ENCODE results near the gene KANK2. TPM values are rescaled to one million over a fixed set of nuclear protein-coding genes. Genes with fewer than 3 reads are reported as not detected.
"Not testable (repeated sequence)": the region's sequence is repeated elsewhere in the genome, so short reads cannot be mapped to it uniquely, and the experiment has no call there.

Gene KANK2
- total RNA-seq, 1 donor from 2014 or later = 23.0 TPM

DNA sequence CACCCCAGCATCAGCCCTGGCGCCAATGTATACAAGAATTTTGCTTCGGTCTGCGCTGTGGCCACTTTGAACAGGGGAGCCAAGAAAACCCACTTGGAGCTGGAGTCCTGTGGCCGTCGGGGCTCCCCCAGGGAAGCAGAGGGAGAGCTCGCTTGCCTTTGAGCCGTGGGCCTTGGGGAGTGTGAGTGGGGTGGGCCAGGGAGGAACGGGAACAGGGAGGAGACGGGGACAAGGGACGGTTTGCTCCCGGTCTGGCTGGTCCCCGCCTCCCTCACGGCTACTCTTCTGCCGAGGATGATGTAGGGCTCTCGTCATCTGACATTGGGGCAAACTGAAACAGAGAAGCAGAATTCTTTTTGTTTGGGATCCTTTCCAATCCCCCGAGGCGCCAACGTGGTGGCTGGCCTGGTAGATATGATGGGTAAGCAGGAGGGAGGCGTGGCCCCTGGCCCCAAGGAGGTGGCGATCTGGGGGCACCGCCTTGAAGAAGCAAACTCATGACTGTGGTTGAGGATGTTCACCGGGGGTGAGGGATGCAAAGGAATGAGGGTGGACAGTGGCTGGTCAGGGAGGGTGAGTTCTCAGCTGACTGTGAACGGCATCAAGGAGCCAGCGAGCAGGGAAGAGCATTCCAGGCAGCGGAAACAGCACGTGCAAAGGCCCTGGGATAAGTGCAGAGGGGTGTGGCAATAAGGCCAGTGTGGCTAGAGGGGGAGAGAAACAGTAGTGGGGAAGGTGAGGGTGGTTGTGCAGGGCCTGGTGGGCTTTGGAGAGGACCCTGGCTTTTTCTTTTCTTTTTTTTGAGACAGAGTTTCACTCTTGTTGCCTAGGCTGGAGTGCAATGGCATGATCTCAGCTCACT, 30.8 kb downstream of the KANK2 start:
- peaks cover 1% of the 10 kb centered on the region for H3K27me3 Mint-ChIP-seq (ENCODE audit: unreplicated experiment)
- peaks cover 6% of the 10 kb centered on the region for H3K36me3 Mint-ChIP-seq (ENCODE audit: unreplicated experiment)
- no peaks in the 10 kb centered on the region for H3K4me1 Mint-ChIP-seq (ENCODE audit: low read depth, unreplicated experiment)
- H3K9me3 Mint-ChIP-seq (ENCODE audit: unreplicated experiment) = peaks cover 1% of the 10 kb centered on the region
- H3K27ac Mint-ChIP-seq (ENCODE audit: unreplicated experiment) = no peak overlapping the region
- TF ChIP-seq, protein P1, sequence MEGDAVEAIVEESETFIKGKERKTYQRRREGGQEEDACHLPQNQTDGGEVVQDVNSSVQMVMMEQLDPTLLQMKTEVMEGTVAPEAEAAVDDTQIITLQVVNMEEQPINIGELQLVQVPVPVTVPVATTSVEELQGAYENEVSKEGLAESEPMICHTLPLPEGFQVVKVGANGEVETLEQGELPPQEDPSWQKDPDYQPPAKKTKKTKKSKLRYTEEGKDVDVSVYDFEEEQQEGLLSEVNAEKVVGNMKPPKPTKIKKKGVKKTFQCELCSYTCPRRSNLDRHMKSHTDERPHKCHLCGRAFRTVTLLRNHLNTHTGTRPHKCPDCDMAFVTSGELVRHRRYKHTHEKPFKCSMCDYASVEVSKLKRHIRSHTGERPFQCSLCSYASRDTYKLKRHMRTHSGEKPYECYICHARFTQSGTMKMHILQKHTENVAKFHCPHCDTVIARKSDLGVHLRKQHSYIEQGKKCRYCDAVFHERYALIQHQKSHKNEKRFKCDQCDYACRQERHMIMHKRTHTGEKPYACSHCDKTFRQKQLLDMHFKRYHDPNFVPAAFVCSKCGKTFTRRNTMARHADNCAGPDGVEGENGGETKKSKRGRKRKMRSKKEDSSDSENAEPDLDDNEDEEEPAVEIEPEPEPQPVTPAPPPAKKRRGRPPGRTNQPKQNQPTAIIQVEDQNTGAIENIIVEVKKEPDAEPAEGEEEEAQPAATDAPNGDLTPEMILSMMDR (IDR thresholded peaks at IDR 0.05; ENCODE audit: partially characterized antibody, unreplicated experiment) = no peak
- no peak for DNase-seq
- H3K4me3 Mint-ChIP-seq (ENCODE audit: unreplicated experiment) = no peak overlapping the region

DNA sequence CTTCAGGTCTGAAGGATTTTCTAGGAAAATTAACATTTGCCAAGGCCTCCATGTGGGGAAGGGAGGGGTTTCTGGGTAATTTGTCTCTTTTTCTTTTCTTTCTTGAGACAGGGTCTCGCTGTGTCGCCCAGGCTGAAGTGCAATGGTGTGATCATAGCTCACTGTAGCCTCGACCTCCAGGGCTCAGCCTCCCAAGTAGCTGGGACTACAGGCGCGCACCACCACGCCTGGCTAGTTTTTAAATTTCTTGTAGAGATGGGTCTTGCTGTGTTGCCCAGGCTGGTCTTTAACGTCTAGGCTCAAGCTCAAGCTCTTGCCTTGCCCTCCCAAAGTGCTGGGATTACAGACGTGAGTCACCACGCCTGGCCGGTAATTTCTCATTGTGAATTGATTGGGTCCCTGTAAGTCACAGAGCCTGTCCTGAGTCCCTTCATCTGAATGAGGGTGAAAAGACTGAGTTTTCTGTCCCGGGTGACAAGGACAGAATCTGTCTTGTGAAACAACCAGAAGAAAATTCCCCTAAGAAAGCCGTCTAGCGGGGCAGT, 31.8 kb downstream of the KANK2 start:
- no peak for DNase-seq
- peaks cover 6% of the 10 kb centered on the region for H3K36me3 Mint-ChIP-seq (ENCODE audit: unreplicated experiment)

DNA sequence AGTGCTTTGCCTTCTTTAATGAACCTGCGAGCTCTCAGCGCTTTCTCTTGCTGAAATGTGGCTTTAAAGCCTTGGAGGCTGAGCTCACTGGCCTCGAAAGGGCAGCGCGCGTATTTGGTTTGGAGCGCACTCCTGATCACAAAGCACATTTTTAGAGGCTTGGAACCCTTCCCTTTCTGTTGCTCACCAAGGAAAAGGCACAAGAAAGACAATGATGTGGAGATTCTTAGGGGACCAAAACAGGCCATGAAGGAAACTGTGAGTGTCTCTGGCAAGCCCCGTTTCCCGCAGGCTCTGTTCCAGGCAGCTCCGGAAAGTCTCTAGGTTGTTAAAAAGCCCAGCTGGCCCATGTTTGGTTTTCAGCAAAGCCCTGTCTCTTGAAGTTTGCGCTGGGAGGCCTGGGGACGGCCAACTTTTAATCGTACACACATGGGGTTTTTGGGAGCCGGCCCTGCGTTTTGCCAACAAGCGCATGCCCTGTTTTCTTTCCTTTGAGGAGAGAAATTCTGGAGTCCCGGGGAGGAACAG, 32.4 kb downstream of the KANK2 start:
- H3K36me3 Mint-ChIP-seq (ENCODE audit: unreplicated experiment) = peaks cover 6% of the 10 kb centered on the region
- no peak for DNase-seq
- no peak overlapping the region for H3K4me3 Mint-ChIP-seq (ENCODE audit: unreplicated experiment)
- TF ChIP-seq, protein P1 (IDR thresholded peaks at IDR 0.05; ENCODE audit: partially characterized antibody, unreplicated experiment) = no peak
- H3K4me1 Mint-ChIP-seq (ENCODE audit: low read depth, unreplicated experiment) = no peaks in the 10 kb centered on the region
- peaks cover 1% of the 10 kb centered on the region for H3K27me3 Mint-ChIP-seq (ENCODE audit: unreplicated experiment)
- no peak overlapping the region for H3K27ac Mint-ChIP-seq (ENCODE audit: unreplicated experiment)
- peaks cover 1% of the 10 kb centered on the region for H3K9me3 Mint-ChIP-seq (ENCODE audit: unreplicated experiment)

More for the DNA sequence above, 31.8 kb downstream of the KANK2 start:
- Mint-ChIP-seq H3K27ac (ENCODE audit: unreplicated experiment) (no peak overlapping the region), H3K9me3 (ENCODE audit: unreplicated experiment) (peaks cover 1% of the 10 kb centered on the region), H3K4me1 (ENCODE audit: low read depth, unreplicated experiment) (no peaks in the 10 kb centered on the region), H3K4me3 (ENCODE audit: unreplicated experiment) (no peak overlapping the region), H3K27me3 (ENCODE audit: unreplicated experiment) (peaks cover 1% of the 10 kb centered on the region)
- TF ChIP-seq, protein P1 (IDR thresholded peaks at IDR 0.05; ENCODE audit: partially characterized antibody, unreplicated experiment) = no peak

DNA sequence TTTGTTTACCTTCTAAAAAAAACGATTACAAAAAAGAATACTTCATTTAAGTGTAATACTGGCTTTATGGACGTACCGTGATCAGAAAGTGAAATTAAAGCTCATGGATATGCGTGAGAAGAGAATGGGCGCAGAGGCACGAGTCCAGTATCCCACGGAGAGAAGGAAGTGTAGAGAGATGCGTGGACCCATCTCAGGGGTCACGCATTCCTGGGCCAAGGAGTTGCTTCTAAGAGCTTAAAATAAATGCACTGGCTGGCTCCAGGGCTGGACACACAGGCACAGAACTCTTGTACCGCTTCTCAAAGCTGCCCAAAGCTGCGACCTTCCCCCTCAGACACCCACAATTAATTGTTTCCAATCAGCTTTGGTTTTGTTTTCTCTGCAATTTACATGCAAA, 33.0 kb downstream of the KANK2 start:
- TF ChIP-seq, protein P1 (IDR thresholded peaks at IDR 0.05; ENCODE audit: partially characterized antibody, unreplicated experiment) = no peak
- Mint-ChIP-seq H3K27me3 (ENCODE audit: unreplicated experiment) (peaks cover 1% of the 10 kb centered on the region), H3K27ac (ENCODE audit: unreplicated experiment) (no peak overlapping the region), H3K9me3 (ENCODE audit: unreplicated experiment) (peaks cover 1% of the 10 kb centered on the region), H3K4me3 (ENCODE audit: unreplicated experiment) (no peak overlapping the region), H3K36me3 (ENCODE audit: unreplicated experiment) (peaks cover 6% of the 10 kb centered on the region), H3K4me1 (ENCODE audit: low read depth, unreplicated experiment) (no peaks in the 10 kb centered on the region)
- DNase-seq = no peak

DNA sequence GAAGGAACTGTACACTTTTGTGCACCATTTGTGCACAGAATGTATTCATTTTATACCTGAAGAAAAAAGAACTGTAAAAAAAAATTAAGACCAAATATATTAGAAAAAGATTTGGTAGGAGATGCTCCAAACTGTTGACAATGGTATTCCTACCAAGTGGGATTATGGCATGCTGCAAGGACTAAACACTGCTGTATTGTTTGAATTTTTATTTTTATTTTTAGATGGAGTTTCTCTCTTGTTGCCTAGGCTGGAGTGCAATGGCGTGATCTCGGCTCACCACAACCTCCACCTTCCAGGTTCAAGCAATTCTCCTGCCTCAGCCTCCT, 36.9 kb downstream of the KANK2 start:
- not testable (repeated sequence) for DNase-seq; H3K27ac Mint-ChIP-seq (ENCODE audit: unreplicated experiment); H3K4me1 Mint-ChIP-seq (ENCODE audit: low read depth, unreplicated experiment); H3K27me3 Mint-ChIP-seq (ENCODE audit: unreplicated experiment); H3K36me3 Mint-ChIP-seq (ENCODE audit: unreplicated experiment); H3K4me3 Mint-ChIP-seq (ENCODE audit: unreplicated experiment); H3K9me3 Mint-ChIP-seq (ENCODE audit: unreplicated experiment)

Measured in glutamatergic neuron (in vitro differentiated cells).